ENCODE measurements around the gene LRMDA. TPM values are rescaled to one million over a fixed set of nuclear protein-coding genes. Genes with fewer than 3 reads are reported as not detected.

The LRMDA gene
- total RNA-seq, 2 experiments from 2014 or later = not detected

DNA sequence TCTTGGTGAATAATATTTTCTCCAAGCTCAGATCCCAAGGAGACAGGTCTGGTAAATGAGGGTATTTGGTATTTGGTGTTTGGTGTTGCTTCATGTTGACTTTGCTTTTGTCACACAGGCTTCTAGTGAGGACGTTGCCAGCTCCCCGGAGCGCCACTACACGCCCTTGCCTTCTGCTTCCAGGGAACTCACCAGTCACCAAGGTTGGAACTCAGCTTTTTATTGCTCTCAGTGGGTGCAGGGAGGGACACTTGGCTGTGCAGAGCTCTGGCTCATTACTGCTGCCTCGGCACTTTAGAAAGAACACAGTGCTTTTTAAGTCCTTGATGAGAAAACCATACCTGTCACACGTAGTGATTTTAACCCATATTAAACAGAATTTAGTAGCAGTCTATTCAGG lies 892.9 kb downstream of the LRMDA start:
- TF ChIP-seq, protein P1, sequence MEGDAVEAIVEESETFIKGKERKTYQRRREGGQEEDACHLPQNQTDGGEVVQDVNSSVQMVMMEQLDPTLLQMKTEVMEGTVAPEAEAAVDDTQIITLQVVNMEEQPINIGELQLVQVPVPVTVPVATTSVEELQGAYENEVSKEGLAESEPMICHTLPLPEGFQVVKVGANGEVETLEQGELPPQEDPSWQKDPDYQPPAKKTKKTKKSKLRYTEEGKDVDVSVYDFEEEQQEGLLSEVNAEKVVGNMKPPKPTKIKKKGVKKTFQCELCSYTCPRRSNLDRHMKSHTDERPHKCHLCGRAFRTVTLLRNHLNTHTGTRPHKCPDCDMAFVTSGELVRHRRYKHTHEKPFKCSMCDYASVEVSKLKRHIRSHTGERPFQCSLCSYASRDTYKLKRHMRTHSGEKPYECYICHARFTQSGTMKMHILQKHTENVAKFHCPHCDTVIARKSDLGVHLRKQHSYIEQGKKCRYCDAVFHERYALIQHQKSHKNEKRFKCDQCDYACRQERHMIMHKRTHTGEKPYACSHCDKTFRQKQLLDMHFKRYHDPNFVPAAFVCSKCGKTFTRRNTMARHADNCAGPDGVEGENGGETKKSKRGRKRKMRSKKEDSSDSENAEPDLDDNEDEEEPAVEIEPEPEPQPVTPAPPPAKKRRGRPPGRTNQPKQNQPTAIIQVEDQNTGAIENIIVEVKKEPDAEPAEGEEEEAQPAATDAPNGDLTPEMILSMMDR (IDR thresholded peaks at IDR 0.05) = no peak
- Mint-ChIP-seq H3K9me3 (peaks cover 2% of the 10 kb centered on the region), H3K4me3 (no peak overlapping the region), H3K36me3 (ENCODE audit: low read depth) (no peaks in the 10 kb centered on the region), H3K27me3 (no peaks in the 10 kb centered on the region), H3K4me1 (ENCODE audit: low read depth) (no peaks in the 10 kb centered on the region), H3K27ac (no peak overlapping the region)
- H3K27me3 ChIP-seq (ENCODE audit: control insufficient read depth in 1 of 2, insufficient read depth in 2 of 2, low read length in 2 of 2) = no peaks in the 10 kb centered on the region
- H3K9me3 ChIP-seq (ENCODE audit: control insufficient read depth in 1 of 2, insufficient read depth in 1 of 2, low read length in 2 of 2) = no peaks in the 10 kb centered on the region
- H3K36me3 ChIP-seq (ENCODE audit: insufficient read depth, low read length) = no peaks in the 10 kb centered on the region
- intact Hi-C loops (cut with DNase I, micrococcal nuclease) = no loop called here
- ChIA-PET CTCF (no interaction called here), POLR2A (no interaction called here)
- ATAC-seq (ENCODE audit: poor library complexity) = no peak
- H3K4me1 ChIP-seq (ENCODE audit: insufficient read depth, low read length) = no peaks in the 10 kb centered on the region
- no peak for DNase-seq
- H3K4me3 ChIP-seq (ENCODE audit: low read length) = no peak overlapping the region
- no peak overlapping the region for H3K27ac ChIP-seq (ENCODE audit: low read depth in 1 of 2, low read length in 2 of 2)

DNA sequence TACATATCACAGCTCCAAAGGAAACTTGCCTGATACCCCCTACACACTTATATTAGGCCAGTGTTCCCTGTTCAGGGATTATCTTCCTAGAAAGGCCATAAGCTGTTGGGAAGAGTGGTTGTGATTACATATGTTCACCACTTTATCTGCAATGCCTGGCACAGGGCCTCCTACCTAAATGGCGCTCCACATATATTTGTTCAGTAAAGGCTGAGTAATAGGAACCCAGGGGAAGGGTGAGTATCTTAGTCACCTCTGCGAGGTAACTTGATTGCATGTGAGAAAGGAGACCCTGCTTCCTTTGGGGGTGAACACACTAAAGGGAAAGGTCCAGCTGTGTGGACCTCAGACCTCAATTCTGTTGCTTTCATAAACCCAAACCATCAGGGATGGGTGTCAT lies 896.0 kb downstream of the LRMDA start:
- Histone ChIP-seq H3K36me3 (ENCODE audit: insufficient read depth, low read length) (no peaks in the 10 kb centered on the region), H3K9me3 (ENCODE audit: control insufficient read depth in 1 of 2, insufficient read depth in 1 of 2, low read length in 2 of 2) (no peaks in the 10 kb centered on the region), H3K27me3 (ENCODE audit: control insufficient read depth in 1 of 2, insufficient read depth in 2 of 2, low read length in 2 of 2) (no peaks in the 10 kb centered on the region), H3K27ac (ENCODE audit: low read depth in 1 of 2, low read length in 2 of 2) (no peak overlapping the region), H3K4me3 (ENCODE audit: low read length) (no peak overlapping the region), H3K4me1 (ENCODE audit: insufficient read depth, low read length) (no peaks in the 10 kb centered on the region)
- ChIA-PET POLR2A (no interaction called here), CTCF (no interaction called here)
- TF ChIP-seq, protein P1 (IDR thresholded peaks at IDR 0.05) = no peak
- H3K9me3 Mint-ChIP-seq = peaks cover 2% of the 10 kb centered on the region
- no peak overlapping the region for H3K4me3 Mint-ChIP-seq
- intact Hi-C loops (cut with DNase I, micrococcal nuclease) = no loop called here
- DNase-seq (no peak), ATAC-seq (ENCODE audit: poor library complexity) (no peak)
- no peaks in the 10 kb centered on the region for H3K27me3 Mint-ChIP-seq
- H3K4me1 Mint-ChIP-seq (ENCODE audit: low read depth) = no peaks in the 10 kb centered on the region
- H3K36me3 Mint-ChIP-seq (ENCODE audit: low read depth) = no peaks in the 10 kb centered on the region
- no peak overlapping the region for H3K27ac Mint-ChIP-seq

DNA sequence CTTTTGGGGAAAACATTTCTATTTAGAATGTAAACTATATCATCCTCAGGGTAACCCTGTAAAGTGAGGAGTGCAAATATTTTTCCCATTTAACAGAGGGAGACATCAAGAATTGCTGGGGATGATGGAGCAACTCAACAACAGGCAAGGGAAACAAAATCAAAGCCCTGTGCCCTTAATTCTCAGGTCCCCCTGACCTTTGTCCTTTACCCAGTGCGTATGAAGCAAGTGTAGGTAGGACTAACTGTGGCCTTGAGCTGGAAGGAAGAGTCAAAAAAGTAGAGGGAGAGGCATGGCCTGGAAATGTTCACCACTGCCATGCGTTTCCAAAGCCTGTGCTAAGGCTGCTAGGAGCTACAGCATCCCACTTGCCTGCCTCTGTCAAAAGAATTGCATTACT lies 896.9 kb downstream of the LRMDA start:
- Histone ChIP-seq H3K27me3 (ENCODE audit: control insufficient read depth in 1 of 2, insufficient read depth in 2 of 2, low read length in 2 of 2) (no peaks in the 10 kb centered on the region), H3K4me3 (ENCODE audit: low read length) (no peak overlapping the region), H3K27ac (ENCODE audit: low read depth in 1 of 2, low read length in 2 of 2) (no peak overlapping the region), H3K9me3 (ENCODE audit: control insufficient read depth in 1 of 2, insufficient read depth in 1 of 2, low read length in 2 of 2) (no peaks in the 10 kb centered on the region), H3K36me3 (ENCODE audit: insufficient read depth, low read length) (no peaks in the 10 kb centered on the region), H3K4me1 (ENCODE audit: insufficient read depth, low read length) (no peaks in the 10 kb centered on the region)
- TF ChIP-seq, protein P1 (IDR thresholded peaks at IDR 0.05) = no peak
- DNase-seq = no peak
- POLR2A ChIA-PET = no interaction called here
- H3K36me3 Mint-ChIP-seq (ENCODE audit: low read depth) = no peaks in the 10 kb centered on the region
- no peak for ATAC-seq (ENCODE audit: poor library complexity)
- CTCF ChIA-PET = no interaction called here
- intact Hi-C loops (cut with DNase I, micrococcal nuclease) = no loop called here
- peaks cover 2% of the 10 kb centered on the region for H3K9me3 Mint-ChIP-seq
- H3K27me3 Mint-ChIP-seq = no peaks in the 10 kb centered on the region
- no peak overlapping the region for H3K27ac Mint-ChIP-seq
- H3K4me1 Mint-ChIP-seq (ENCODE audit: low read depth) = no peaks in the 10 kb centered on the region
- no peak overlapping the region for H3K4me3 Mint-ChIP-seq
